GDM1 (cell line): Measurements from ENCODE around the gene UTS2.
A peak's percentile ranks its signal among the peaks of the same experiment; 100 is the strongest.

Experiments used
- DNase-seq: peaks from one replicate; lab custom pipeline; 2025; lab: John Stamatoyannopoulos, UW

UTS2 gene, protein sequence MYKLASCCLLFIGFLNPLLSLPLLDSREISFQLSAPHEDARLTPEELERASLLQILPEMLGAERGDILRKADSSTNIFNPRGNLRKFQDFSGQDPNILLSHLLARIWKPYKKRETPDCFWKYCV

DNA sequence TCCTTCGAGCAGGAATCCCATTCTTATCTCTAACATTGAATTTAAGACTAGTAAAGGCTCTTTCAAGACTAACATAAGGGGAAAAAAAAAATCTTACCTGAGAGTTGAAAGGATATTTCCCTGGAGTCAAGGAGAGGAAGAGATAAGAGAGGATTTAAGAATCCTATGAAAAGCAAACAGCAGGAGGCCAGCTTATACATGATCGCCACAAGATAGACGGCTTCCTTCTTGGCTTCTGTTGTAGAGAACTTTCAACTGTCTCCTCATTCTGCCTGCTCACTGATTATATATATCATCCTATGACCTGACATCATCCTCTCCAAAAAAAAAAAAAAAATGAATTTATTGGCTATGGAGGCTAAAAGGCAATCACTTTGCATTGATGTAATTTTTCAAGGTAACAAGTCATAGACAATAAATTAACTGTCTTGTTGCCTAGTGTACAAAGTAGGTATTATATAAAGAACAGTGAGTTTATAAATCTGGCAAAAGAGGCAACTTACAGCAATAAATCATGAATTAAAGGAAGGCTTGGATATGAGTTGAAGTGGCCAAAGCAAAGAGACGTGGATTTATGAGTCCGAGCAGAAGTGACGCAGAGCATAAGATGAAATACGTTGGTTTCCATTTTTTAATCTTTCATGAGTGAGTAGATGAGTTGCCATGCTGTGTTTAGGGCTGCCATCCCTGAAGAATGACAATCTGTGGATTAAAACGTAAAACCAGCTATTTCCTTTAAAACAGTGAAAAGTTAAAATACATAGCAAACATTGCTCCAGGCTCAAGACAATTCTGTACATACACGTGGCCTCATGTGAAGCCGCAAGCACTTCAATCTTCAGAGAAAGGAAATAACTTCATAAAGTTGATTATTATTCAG, at the start of gene UTS2:
TSS of gene UTS2 (minus strand) at position 262 of the 880 bp plus-strand sequence. CDS start at position 200, 62 bp downstream.
- no peak for DNase-seq

DNA sequence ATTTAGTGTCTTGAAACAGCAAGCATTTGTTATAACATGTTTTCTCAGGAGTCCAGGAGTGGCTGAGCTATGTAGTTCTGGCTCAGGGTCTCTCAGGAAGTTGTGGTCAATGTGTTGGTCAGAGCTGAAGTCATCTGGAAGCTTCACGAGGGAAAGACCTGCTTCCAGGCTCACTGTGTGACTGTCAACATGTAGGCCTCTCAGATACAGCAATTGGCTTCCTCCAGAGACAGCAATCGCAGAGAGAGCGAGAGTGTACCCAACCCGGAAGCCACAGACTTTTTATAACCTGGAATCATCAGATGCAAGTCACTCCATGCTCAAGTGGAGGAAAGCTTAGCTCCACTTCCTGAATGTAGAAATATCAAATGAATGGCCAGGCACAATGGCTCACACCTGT, 46.9 kb upstream of the UTS2 start:
- DNase-seq: peak; percentile 65

DNA sequence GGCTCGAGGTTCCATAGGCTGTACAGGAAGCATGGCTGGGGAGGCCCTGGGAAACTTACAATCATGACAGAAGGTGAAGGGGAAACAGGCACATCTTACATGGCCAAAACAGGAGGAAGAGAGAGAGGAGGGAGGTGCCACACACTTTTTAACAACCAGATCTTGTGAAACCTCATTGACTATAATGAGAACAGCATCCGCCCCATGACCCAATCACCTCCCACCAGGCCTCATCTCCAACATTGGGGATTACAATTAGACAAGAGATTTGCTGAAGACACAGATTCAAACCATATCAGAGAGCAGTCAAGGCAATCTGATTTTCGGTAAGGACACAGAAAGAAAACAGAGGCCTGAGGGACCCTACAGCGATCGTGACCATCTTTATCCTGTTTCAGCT, 46.1 kb upstream of the UTS2 start:
- DNase-seq: no peak

DNA sequence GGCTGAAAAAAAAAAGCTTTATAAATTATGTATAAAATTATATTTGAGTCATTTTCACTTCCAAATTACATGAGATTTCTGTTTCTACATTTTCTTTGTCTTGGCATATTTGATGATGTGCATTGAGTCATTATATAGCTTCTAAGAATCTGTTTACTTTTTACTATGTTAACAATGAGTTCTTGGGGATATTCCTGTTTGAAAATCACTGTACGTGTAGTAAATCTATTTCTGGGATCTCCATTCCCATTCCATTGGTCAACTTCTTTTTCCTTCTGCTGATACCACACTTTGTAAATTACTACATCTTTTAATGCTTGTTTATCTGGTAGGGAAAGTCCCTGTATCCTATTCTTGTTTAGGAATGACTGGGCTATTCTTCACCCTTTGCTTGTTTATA, 44.1 kb upstream of the UTS2 start:
- DNase-seq: no peak

DNA sequence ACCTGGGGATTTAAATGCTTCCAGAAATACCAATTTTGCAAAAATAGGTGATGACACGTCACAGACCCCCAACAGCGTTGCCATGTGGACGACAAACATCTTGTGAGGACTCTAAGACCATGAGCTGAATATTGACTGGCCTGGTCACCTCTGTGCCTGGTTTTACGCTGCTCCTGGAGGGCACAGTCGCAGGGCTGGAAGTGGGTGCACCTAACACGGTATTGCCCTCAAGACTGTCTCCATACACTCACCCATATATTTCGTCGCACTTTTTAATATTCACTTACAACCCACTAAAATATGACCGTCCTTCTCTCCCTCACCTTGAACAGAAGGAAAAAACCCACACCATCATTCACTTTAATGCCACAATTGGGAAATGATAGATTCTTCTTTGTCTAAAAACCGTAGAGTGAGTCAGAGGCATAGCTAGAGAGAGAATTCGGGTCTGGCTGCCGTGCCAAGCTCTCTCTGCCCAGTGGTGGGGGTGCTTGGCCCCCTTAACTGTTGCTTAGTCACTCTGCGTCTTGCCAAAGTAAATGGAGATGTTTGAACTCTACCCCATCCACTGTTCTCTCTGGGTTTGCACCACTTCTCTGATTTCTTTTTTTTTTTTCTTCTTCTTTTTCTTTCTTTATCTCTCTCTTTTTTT, 40.8 kb upstream of the UTS2 start:
- no peak for DNase-seq

DNA sequence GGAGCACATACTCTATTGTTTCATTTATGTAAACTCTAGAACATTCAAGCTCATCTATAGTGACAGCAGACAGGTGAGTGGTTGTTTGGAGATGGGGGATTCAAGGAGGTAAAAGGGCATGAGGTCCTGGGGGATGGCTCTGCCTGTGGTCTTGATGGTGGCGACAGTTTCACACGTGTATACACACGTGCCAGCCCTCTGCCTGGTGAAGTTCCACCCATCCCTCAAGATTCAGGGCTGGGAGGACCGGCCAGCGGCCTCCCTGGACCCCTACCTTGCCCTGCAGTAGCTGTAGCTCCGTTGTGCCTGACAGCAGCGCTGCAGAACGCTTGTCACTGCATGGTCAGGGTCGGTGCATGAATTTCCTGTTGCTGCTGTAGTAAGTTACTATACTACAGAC, 38.9 kb upstream of the UTS2 start:
- no peak for DNase-seq

DNA sequence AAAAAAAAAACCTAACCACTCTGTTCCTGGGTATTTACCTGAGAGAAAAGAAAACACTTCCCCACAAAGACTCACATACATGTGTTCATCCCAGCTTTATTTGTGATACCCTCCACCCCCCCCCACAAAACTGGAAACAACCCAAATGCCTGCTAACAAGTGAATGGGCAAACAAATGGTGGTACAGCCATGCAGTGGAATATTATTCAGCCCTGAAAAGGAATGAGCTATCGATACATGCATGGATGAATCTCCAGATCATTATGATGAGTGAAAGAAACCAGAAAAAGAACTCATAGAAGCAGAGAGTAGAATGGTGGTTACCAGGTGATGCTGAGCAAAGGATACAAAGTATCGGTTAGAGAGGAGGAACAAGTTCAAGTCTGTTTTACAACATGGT, 38.0 kb upstream of the UTS2 start:
- DNase-seq: no peak

DNA sequence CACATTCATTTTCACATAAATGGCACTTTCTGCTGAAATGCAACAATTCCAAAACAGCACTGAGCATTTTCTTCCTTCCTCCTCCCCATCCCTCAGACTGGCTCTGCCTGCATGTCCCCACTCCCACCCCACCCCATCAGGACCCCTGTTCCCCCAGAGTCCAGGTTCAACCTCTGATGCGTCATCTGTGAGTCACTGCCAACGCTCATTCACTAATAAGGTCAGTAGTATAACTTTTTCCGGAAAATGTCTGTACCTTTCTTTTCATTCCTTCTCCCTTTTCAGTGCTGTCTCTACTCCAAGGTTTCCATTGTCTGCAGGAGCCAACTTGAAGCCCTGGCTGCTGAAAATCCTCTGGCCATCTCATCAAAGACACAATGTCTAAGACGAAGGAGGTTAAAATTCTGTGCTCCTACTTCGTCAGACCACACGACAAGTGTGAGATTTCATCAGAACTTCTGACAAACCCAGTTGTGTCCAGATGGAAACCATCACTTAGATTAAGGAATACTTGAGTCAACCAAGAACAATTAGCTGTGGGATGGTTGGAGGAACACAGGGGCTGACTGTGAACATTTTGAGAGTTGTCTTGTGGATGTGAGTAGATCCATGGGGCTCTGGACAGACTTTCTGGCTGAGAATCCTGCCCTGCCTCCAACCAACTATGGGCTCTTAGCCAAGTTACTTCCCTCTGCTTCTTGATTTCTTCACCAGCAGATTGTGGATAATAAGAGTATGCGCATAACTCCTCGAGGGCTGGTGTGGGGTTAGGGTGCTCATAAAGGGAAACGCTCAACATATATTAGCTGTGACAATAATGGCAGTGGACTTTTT, 35.6 kb upstream of the UTS2 start:
- DNase-seq: no peak

DNA sequence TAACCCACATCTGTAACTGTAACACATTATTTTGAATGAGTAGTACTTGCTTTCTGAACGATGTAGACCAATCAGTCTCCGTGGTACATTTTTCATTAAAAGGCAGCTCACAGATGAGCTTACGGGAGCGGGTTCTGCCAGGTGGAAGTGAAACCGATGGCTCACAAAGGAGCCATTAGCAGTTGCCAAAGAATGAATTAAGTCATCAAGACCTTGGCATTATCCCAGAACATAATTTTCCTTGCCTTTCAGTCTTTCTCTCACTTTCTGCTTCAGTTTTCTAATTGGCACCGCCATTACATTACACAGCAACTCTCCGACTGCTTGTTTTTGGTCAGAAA, 33.5 kb upstream of the UTS2 start:
- DNase-seq: no peak

DNA sequence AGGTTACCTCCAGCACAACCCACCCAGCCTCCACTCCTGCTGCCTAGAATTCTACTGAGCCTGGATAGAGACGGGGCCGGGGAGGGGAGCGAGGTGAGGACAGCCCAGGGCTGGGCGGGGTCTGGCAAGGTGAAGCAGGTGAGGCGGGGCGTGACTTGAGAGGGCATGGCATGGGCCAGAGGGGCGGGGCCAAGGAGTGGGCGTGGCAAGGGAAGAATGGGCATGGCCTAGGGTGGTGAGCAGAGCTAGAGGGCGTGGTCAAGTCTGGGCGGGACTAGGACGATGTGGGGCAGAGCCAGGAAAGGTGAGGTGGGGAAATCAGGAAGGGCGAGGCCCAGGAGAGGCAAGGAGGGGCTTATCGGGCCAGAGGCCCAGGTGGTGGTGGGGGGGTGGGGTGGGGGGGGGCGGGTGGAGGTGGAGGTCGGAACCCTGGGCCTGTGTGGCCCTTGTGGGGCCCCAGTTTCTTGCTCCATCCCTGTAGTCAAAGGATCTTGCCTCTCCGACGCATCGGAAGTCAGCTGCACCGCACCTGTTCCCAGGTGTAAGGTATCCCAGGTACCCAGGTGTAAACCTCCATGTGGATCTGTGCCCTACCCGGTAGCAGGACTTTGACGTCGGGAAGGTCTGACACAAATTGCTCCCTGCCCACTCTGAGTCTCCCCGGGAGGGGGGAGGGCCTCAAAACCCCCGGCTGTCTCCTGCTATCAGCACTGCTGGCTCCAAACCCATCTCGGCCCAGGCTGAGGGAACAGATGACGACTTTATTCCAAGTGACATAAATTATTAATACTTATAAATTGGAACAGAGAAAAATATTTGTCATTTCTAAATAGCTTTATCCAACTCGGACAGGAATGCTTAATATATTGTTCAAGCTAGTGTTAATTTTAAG, 32.9 kb upstream of the UTS2 start:
- no peak for DNase-seq

DNA sequence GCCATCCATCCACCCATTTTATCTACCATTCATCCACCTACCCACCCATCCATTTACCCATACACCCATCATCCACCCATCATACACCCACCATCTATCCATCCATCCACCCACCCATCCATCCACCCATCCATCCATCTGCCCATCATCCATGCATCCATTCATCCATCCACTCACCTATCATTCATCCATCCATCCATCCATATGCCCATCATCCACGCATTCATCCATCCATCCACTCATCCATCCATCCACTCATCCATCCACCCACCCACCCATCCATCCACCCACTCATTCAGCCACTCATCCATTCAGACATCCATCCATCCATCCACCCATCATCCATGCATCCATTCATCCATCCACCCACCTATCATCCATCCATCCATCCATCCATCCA, 31.9 kb upstream of the UTS2 start:
- no peak for DNase-seq

DNA sequence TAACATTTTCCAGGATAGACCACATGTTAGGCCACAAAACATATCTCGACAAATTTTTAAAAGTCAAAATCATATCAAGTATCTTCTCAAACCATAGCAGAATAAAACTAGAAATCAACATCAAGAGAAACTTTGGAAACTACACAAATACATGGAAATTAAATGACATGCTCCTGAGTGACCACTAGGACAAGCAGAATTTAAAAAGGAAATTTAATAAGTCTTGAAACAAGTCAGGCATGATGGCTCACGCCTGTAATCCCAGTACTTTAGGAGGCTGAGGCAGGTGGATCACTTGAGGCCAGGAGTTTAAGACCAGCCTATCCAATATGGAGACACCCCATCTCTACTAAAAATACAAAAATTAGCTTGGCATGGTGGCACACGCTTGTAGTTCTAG, 26.4 kb upstream of the UTS2 start:
- DNase-seq: no peak

DNA sequence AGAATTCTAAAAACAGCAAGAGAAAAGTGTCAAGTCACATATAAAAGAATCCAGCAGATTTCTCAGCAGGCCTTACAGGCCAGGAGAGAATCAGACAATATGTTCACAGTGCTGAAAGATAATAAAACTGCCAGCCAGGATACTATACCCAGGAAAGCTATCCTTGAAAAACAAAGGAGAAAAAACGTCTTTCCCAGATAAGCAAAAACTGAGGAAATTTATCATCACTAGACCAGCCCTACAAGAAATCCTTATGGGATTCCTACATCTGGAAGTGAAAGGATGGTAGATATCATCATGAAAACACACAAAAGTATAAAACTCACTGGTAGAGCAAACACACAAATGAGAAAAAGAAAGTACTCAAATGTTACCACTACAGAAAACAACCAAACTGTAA, 25.2 kb upstream of the UTS2 start:
- DNase-seq: no peak

DNA sequence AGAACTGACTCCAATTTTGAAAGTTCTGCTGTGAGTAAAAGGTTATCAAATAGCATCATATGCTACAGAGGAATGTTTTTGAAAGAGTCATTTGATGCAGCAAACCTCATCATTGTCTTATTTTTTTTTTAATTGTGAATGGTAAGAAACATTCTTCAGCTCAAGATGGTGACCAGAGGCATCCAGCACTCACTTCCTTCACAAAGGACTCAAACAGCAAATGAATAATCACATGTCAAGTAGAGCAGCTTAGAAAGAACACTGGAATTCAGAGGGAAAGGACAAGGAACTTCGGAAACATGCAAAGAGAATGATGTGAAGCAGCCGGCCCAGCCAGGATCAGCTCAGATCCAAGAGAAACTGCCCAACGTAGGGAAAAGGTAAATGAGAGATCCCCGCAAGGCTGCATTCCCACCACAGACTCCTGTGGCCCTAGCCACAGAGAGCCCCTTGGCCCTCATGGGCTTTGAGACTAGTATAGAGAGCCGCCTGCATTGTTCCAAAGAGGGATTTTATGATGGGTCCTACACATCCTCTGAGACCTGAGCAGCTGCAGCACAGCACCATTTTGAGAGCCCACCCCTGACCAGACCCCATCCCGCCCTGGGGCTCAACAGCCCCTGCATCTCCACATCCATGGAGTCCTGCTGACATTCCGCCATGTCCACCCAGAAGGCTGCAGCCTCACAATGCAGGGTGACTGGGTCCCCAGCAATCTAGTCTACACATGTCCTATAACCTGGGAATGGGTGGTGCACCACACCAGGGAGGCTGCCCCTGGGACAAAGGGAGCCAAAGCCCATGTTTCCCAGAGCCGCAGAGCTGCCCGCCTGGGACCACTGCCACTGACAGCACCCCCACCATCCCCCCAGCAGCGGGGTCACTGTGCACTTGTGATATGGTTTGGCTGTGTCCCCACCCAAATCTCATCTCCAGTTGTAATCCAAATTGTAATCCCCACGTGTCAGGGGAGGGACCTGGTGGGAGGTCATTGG, 21.2 kb upstream of the UTS2 start:
- no peak for DNase-seq

DNA sequence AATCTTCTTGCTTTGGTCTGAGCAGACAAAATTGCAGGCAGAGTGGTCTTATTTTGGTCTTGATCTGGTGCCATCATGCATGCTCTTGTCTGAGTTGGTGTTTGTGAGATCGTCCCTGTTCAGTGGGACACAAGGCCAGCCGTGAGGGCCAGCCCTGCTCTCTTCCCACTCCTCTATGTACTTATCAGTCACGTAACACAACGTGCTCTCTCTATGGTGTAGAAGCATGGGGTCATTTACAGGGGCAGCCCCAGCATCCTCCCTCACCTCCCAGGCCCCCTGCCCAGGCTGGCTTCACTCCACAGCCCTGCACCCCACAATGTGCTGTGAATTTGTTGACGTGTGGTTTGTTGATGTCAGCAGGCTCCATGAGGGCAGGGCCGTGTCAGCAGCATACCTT, 18.3 kb upstream of the UTS2 start:
- DNase-seq: no peak

DNA sequence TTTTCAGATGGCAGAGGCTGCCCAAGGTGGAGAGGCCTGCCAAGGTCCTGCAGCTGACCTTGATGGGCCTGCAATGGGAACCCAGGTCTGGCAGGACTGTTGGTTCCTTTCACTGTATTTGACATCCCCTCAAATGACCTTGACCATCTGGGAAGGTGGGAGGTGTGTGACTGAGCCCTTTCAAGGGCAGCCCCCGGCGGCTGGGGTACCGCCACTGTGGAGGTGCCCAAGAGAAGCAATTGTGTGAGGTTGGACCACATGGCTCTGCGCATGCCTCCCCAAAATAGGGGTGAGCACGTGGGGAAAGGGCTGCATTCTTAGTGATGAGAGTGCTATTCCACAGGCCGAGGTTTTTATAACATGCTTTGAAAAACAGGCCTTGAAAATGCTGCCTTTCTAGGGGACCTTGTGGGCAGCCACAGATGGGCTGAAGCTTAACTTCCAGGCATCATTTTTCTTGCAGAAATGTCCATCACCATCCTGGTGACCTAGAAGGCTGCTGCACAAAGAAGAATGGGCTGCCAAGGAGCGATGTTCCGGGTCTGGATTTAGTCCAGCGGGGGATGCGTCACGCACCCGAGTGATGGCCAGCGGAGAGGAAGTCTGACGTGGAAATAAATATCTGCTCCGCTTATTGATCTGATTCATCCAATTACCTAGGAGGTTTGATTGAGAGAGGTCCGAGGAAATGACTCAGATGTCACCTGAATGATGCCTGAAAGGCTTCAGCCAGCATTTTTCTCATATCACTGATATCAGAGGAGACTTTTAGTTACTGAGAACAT, 16.5 kb upstream of the UTS2 start:
- DNase-seq: no peak

DNA sequence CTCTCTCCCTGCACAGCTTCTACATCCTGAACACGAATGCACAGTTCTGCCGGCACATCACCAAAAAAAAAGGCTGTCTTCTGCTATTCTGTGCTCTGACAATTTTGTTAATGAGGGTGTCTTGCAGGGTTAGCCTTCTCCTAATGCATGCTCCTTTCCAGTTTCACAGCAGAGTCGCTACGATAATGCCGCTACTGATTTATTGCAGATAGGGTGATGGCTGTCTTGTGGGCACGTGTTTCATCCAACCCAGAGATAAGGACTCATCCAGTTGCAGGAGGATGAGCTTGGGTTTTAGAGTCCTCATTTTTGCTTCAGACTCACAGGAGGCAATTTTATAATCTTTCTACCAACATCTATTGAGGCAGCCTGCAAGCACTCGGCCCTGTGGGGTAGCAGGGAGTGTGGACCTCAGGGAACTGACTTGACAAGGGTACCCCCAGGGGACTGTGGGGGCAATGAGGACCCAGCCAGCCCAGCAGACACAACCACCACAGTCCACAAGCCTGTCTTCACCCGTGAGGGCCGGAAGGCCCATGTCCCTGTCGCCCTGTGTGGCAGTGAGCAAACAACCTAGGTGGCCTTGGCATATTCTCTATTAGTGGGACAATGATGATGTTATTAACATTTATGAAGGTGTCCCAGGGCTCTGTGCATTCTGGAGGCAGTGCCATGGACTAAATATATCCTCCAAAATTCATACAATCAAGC, 15.4 kb upstream of the UTS2 start:
- DNase-seq: no peak

DNA sequence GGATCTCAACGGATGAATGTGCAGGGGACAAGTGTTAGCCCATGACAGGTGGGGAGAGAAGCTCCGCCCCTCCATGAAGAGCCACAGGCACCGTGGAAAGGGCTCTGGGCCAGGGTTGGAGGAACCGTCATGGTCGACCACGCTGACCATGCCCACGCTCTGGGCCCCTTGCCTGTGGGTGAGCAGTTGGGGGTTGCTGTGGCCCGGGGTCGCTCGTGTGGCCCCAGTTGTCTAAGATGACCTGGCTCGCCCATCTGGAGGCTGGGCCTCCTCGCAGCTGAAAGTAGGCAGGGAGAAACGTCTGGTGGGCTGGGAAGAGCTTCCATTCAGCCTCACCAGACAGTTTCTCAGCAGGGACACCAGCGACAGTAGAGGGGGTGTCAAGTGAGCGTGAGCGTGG, 13.1 kb upstream of the UTS2 start:
- no peak for DNase-seq
